Mesenchymal stem cell (in vitro differentiated cells and primary cell): ENCODE data around the gene IFRD2.

Experiments
- DNase-seq: peaks from one replicate; pipeline ENCODE4 v3.0.0-alpha.2; 2013
- H2AFZ ChIP-seq: one replicate; pipeline ENCODE4 v1.6.1; 2013; ENCODE audit warnings: low read depth, mild to moderate bottlenecking, control low read depth, inconsistent platforms, low read length, moderate library complexity
- H2AK5ac ChIP-seq: 2 replicates; pipeline ENCODE4 v1.6.1; 2013; ENCODE audit warnings: low read length, moderate library complexity, mild to moderate bottlenecking, inconsistent platforms; ENCODE audit not compliant: severe bottlenecking
- H2BK120ac ChIP-seq: one replicate; pipeline ENCODE4 v1.6.1; 2013; ENCODE audit warnings: low read depth, mild to moderate bottlenecking, inconsistent platforms, low read length, moderate library complexity
- H2BK12ac ChIP-seq, 2 experiments: one replicate each; pipeline ENCODE4 v1.6.1; 2013; ENCODE audit warnings: inconsistent platforms in 2 of 2, low read length in 2 of 2, mild to moderate bottlenecking in 2 of 2, moderate library complexity in 2 of 2, control low read depth in 1 of 2
- H2BK15ac ChIP-seq: one replicate; pipeline ENCODE4 v1.6.1; 2013; ENCODE audit warnings: mild to moderate bottlenecking, low read depth, inconsistent platforms; ENCODE audit not compliant: poor library complexity, severe bottlenecking
- H2BK5ac ChIP-seq: 2 replicates; pipeline ENCODE4 v1.6.1; 2013; ENCODE audit warnings: low read depth, mild to moderate bottlenecking, low read length, control low read depth, inconsistent platforms; ENCODE audit not compliant: poor library complexity, severe bottlenecking
- H3K14ac ChIP-seq, 2 experiments: one replicate each; pipeline ENCODE4 v1.6.1; 2013; ENCODE audit warnings: inconsistent platforms in 2 of 2, low read length in 2 of 2, control low read depth in 1 of 2, mild to moderate bottlenecking in 1 of 2, moderate library complexity in 1 of 2
- H3K18ac ChIP-seq, 2 experiments: one replicate each; pipeline ENCODE4 v1.6.1; 2013; ENCODE audit warnings: inconsistent platforms in 2 of 2, low read length in 2 of 2, control low read depth in 1 of 2, low read depth in 1 of 2, mild to moderate bottlenecking in 1 of 2
- H3K23ac ChIP-seq, 2 experiments: one replicate each; pipeline ENCODE4 v1.6.1; 2013; ENCODE audit warnings: inconsistent platforms in 2 of 2, low read length in 2 of 2, mild to moderate bottlenecking in 2 of 2, moderate library complexity in 2 of 2, control low read depth in 1 of 2
- H3K27ac ChIP-seq: 2 replicates; pipeline ENCODE4 v1.5.1; 2013; ENCODE audit warnings: mild to moderate bottlenecking, moderate library complexity, low read length, control low read depth, inconsistent platforms; ENCODE audit not compliant: poor library complexity, severe bottlenecking
- H3K27me3 ChIP-seq, 2 experiments: 2 replicates each; pipeline versions ENCODE4 v1.6.1 to v1.7.0; 2013; ENCODE audit warnings: low read length in 2 of 2, mild to moderate bottlenecking in 2 of 2, moderate library complexity in 2 of 2, control low read depth in 1 of 2, inconsistent platforms in 1 of 2; ENCODE audit not compliant: control insufficient read depth in 1 of 2, insufficient read depth in 1 of 2
- H3K36me3 ChIP-seq, 2 experiments: 2 replicates each; pipeline versions ENCODE4 v1.6.1 to v1.7.0; 2013; ENCODE audit warnings: low read length in 2 of 2, control low read depth in 1 of 2, inconsistent platforms in 1 of 2, low read depth in 1 of 2, mild to moderate bottlenecking in 1 of 2; ENCODE audit not compliant: insufficient read depth in 2 of 2, control insufficient read depth in 1 of 2
- H3K4ac ChIP-seq, 2 experiments: one replicate each; pipeline ENCODE4 v1.6.1; 2013; ENCODE audit warnings: inconsistent platforms in 2 of 2, low read length in 2 of 2, mild to moderate bottlenecking in 2 of 2, moderate library complexity in 2 of 2, control low read depth in 1 of 2, low read depth in 1 of 2
- H3K4me1 ChIP-seq: 2 replicates; pipeline ENCODE4 v1.6.1; 2013; ENCODE audit warnings: low read depth, low read length, control low read depth; ENCODE audit not compliant: control insufficient read depth, insufficient read depth
- H3K4me2 ChIP-seq: 2 replicates; pipeline ENCODE4 v1.6.1; 2013; ENCODE audit warnings: low read length, mild to moderate bottlenecking, inconsistent platforms; ENCODE audit not compliant: poor library complexity, severe bottlenecking
- H3K4me3 ChIP-seq, 2 experiments: 2 replicates each; pipeline versions ENCODE4 v1.5.1 to v1.7.0; 2013; ENCODE audit warnings: low read length in 2 of 2, mild to moderate bottlenecking in 2 of 2, control low read depth in 1 of 2, low read depth in 1 of 2; ENCODE audit not compliant: insufficient read depth in 1 of 2
- H3K79me1 ChIP-seq: replicated peaks from 2 replicates; pipeline ENCODE4 v1.6.1; 2013; ENCODE audit warnings: mild to moderate bottlenecking, control low read depth, low read length, inconsistent platforms; ENCODE audit not compliant: poor library complexity, severe bottlenecking
- H3K9ac ChIP-seq: 2 replicates; pipeline ENCODE4 v1.7.0; 2013; ENCODE audit warnings: mild to moderate bottlenecking, low read length, moderate library complexity
- H3K9me3 ChIP-seq: 2 replicates; pipeline ENCODE4 v1.7.0; 2013; ENCODE audit warnings: mild to moderate bottlenecking, low read length; ENCODE audit not compliant: control insufficient read depth
- H4K8ac ChIP-seq: one replicate; pipeline ENCODE4 v1.6.1; 2013; ENCODE audit warnings: inconsistent platforms, mild to moderate bottlenecking, low read length, moderate library complexity
- H4K91ac ChIP-seq: one replicate; pipeline ENCODE4 v1.6.1; 2013; ENCODE audit warnings: mild to moderate bottlenecking, low read length, inconsistent platforms
- whole genome bisulfite sequencing: methylation state at CpG from one replicate; pipeline ENCODE4 v1.1.7; 2013; ENCODE audit warnings: mixed read lengths; 5-methylcytosine and 5-hydroxymethylcytosine counted together

The IFRD2 gene

GRCh38 chr3:50251220-50251619 is 41.0 kb downstream of the IFRD2 start:
- peak; percentile 63 for DNase-seq
- Histone ChIP-seq H3K4me2 (no peak overlapping the region), H3K9ac (peak overlapping the region; percentile 34), H2BK15ac (no peak overlapping the region), H2AK5ac (no peak overlapping the region), H2BK120ac (no peak overlapping the region), H2BK12ac (peak overlapping the region in 1 of 2 experiments; percentile 17), H3K4me3 (no peak overlapping the region), H2AFZ (no peak overlapping the region), H4K8ac (no peak overlapping the region), H3K79me1 (peaks cover 4% of the 10 kb centered on the region), H3K9me3 (no peaks in the 10 kb centered on the region), H3K23ac (no peak overlapping the region), H4K91ac (no peak overlapping the region), H3K27ac (no peak overlapping the region), H3K4ac (no peak overlapping the region), H3K14ac (peak overlapping the region in 1 of 2 experiments; percentile 53), H3K18ac (peak overlapping the region in 1 of 2 experiments; percentile 13), H3K27me3 (no peaks in the 10 kb centered on the region), H3K36me3 (peaks cover 50 to 82% of the 10 kb centered on the region in 2 experiments), H2BK5ac (no peak overlapping the region), H3K4me1 (peaks cover 70% of the 10 kb centered on the region)
- 71% methylated on average over 8 of the region's 8 CpGs for WGBS

- H3K9ac ChIP-seq: peak overlapping the region; percentile 50
- H2BK12ac ChIP-seq: peak overlapping the region in 1 of 2 experiments; percentile 19
- no peak overlapping the region for H2BK5ac ChIP-seq
- H2AFZ ChIP-seq: no peak overlapping the region
- H2AK5ac ChIP-seq: no peak overlapping the region
- no peak overlapping the region for H2BK15ac ChIP-seq
- peaks cover 2% of the 10 kb centered on the region for H3K79me1 ChIP-seq
- H3K27me3 ChIP-seq: no peaks in the 10 kb centered on the region
- H3K36me3 ChIP-seq: peaks cover 48 to 80% of the 10 kb centered on the region in 2 experiments
- H3K4me2 ChIP-seq: no peak overlapping the region
- no peak overlapping the region for H3K4ac ChIP-seq
- DNase-seq: no peak
- H2BK120ac ChIP-seq: no peak overlapping the region
- no peak overlapping the region for H3K14ac ChIP-seq
- H3K4me1 ChIP-seq: peaks cover 75% of the 10 kb centered on the region
- H3K9me3 ChIP-seq: no peaks in the 10 kb centered on the region
- H3K18ac ChIP-seq: peak overlapping the region in 1 of 2 experiments; percentile 13
- no peak overlapping the region for H3K23ac ChIP-seq
- H4K91ac ChIP-seq: no peak overlapping the region
- WGBS: 100% methylated on average over 1 of the region's 4 CpGs
- H4K8ac ChIP-seq: no peak overlapping the region
- H3K4me3 ChIP-seq: no peak overlapping the region
- no peak overlapping the region for H3K27ac ChIP-seq
Observed at GRCh38 chr3:50250514-50250913, 41.7 kb downstream of the IFRD2 start.

GRCh38 chr3:50249457-50249856 is 42.8 kb downstream of the IFRD2 start:
- Histone ChIP-seq H3K27me3 (no peaks in the 10 kb centered on the region), H3K9ac (peak overlapping the region; percentile 47), H3K14ac (peak overlapping the region in 1 of 2 experiments; percentile 23), H2BK120ac (no peak overlapping the region), H3K27ac (peak overlapping the region; percentile 65), H3K36me3 (peaks cover 42 to 77% of the 10 kb centered on the region in 2 experiments), H2AK5ac (no peak overlapping the region), H3K23ac (no peak overlapping the region), H3K4me1 (peaks cover 71% of the 10 kb centered on the region), H2BK15ac (no peak overlapping the region), H2BK5ac (no peak overlapping the region), H3K4me2 (no peak overlapping the region), H3K9me3 (no peaks in the 10 kb centered on the region), H4K8ac (no peak overlapping the region), H2AFZ (no peak overlapping the region), H3K18ac (no peak overlapping the region), H3K4ac (no peak overlapping the region), H3K79me1 (no peaks in the 10 kb centered on the region), H2BK12ac (no peak overlapping the region), H4K91ac (no peak overlapping the region), H3K4me3 (no peak overlapping the region)
- no peak for DNase-seq
- 96% methylated on average over 5 of the region's 5 CpGs for WGBS

GRCh38 chr3:50248387-50248786 is 43.8 kb downstream of the IFRD2 start:
- H2BK12ac ChIP-seq: peak overlapping the region in 1 of 2 experiments; percentile 51
- peak overlapping the region; percentile 65 for H3K27ac ChIP-seq
- no peak overlapping the region for H3K4me3 ChIP-seq
- no peak for DNase-seq
- no peak overlapping the region for H2BK5ac ChIP-seq
- H3K79me1 ChIP-seq: no peaks in the 10 kb centered on the region
- peaks cover 40 to 73% of the 10 kb centered on the region in 2 experiments for H3K36me3 ChIP-seq
- no peak overlapping the region for H4K91ac ChIP-seq
- H3K27me3 ChIP-seq: no peaks in the 10 kb centered on the region
- peak overlapping the region in 1 of 2 experiments; percentile 40 for H3K23ac ChIP-seq
- peak overlapping the region; percentile 17 for H2BK15ac ChIP-seq
- peak overlapping the region; percentile 9 for H2BK120ac ChIP-seq
- H3K4ac ChIP-seq: no peak overlapping the region
- no peak overlapping the region for H3K14ac ChIP-seq
- H2AFZ ChIP-seq: no peak overlapping the region
- H3K18ac ChIP-seq: peak overlapping the region; percentile 5 to 47
- peak overlapping the region; percentile 76 for H2AK5ac ChIP-seq
- 33% methylated on average over 3 of the region's 3 CpGs for WGBS
- no peak overlapping the region for H3K4me2 ChIP-seq
- peaks cover 68% of the 10 kb centered on the region for H3K4me1 ChIP-seq
- H3K9me3 ChIP-seq: no peaks in the 10 kb centered on the region
- peak overlapping the region; percentile 38 for H4K8ac ChIP-seq
- peak overlapping the region; percentile 47 for H3K9ac ChIP-seq
